GM12874 (cell line): ENCODE results near the gene ZCCHC14.

Experiments used
- CTCF ChIP-seq: IDR thresholded peaks from 2 replicates; pipeline ENCODE4 v1.5.1; 2011; ENCODE audit warnings: low read depth, mild to moderate bottlenecking, control low read depth, low read length, moderate library complexity; ENCODE audit not compliant: insufficient read depth

ZCCHC14 gene

GRCh38 chr16:87482266-87482665 is 10.6 kb downstream of the ZCCHC14 start:
- no peak for TF ChIP-seq CTCF

- TF ChIP-seq CTCF = no peak
Measured at GRCh38 chr16:87474566-87474996, 18.2 kb downstream of the ZCCHC14 start.

GRCh38 chr16:87474017-87474416 is 18.8 kb downstream of the ZCCHC14 start:
- TF ChIP-seq CTCF = no peak

GRCh38 chr16:87472935-87473334 is 19.9 kb downstream of the ZCCHC14 start:
- TF ChIP-seq CTCF = no peak

- TF ChIP-seq CTCF = no peak
Measured at GRCh38 chr16:87472142-87472778, 20.6 kb downstream of the ZCCHC14 start.

- no peak for TF ChIP-seq CTCF
Measured at GRCh38 chr16:87471278-87472141, 21.3 kb downstream of the ZCCHC14 start.

- no peak for TF ChIP-seq CTCF
Measured at GRCh38 chr16:87470332-87470731, 22.5 kb downstream of the ZCCHC14 start.
